ENCODE data around the gene CBLB. TPM values are rescaled to one million over a fixed set of nuclear protein-coding genes. Genes with fewer than 3 reads are reported as not detected.
A peak's percentile ranks its signal among the peaks of the same experiment; 100 is the strongest.

Gene CBLB
- total RNA-seq, 2 donors from 2014 or later = 20.2 to 34.5 TPM

GRCh38 chr3:105876780-105877327, 8.0 kb upstream of the CBLB start:
- no peaks in the 10 kb centered on the region for H3K27me3 ChIP-seq
- no peak for TF ChIP-seq CTCF (IDR thresholded peaks at IDR 0.05)
- no peak overlapping the region for H3K9ac ChIP-seq (ENCODE audit: low read depth in 2 of 2, low read length in 2 of 2)
- peak overlapping the region; percentile 35 for H3K27ac ChIP-seq
- no peak for DNase-seq
- no peaks in the 10 kb centered on the region for H3K4me1 ChIP-seq
- H3K4me3 ChIP-seq = no peak overlapping the region
- intact Hi-C loops (cut with DNase I) = no loop called here
- no peaks in the 10 kb centered on the region for H3K9me3 ChIP-seq
- no peaks in the 10 kb centered on the region for H3K36me3 ChIP-seq

DNA sequence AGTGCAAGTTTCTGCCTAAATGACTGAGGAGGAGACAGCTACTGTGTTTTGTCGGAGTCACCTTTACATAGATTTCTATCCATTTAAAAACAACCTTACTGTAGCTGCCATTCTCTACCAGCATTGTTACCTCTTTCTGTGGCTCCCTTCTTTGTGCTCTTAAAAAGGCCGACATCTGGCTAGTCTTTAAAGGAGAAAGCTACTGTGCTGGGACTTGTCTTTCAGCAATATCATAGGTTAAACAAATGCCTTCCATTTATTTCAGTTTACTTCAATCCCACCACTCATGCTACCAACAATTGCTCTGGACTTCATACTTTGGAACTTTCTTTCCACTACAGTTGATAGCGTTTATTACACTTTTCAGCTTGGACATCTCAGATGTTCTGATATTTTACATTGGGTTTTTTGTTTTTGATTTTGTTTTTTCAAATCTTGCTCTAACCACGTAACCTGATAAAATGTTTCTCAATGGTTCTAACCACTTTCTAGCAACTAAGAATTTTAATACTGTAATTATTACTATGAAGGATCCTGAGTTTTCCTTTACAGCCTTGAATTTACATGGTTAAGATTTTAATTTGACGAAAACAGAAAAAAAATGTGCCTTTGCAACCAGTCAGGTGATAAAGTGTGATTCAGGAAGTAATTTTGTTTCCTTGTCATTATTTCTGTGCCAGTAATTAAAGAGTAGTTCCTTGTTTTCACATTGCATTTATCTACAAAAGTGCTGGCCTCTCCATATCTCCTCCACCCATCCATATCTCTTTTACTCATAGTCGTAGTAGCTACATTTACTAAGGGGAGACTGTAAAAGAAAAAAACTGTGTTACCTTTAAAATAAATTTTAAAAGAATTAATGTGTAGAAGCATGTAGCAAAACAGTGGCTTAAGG, 1.3 kb upstream of the CBLB start:
- Histone ChIP-seq H3K27me3 (no peaks in the 10 kb centered on the region), H3K4me1 (no peaks in the 10 kb centered on the region), H3K9ac (ENCODE audit: low read depth in 2 of 2, low read length in 2 of 2) (peak overlapping the region in 1 of 2 donors; percentile 65), H3K4me3 (peak overlapping the region; percentile 94), H3K9me3 (no peaks in the 10 kb centered on the region), H3K27ac (peak overlapping the region; percentile 98), H3K36me3 (no peaks in the 10 kb centered on the region)
- TF ChIP-seq CTCF (IDR thresholded peaks at IDR 0.05) = no peak
- DNase-seq = no peak
- intact Hi-C loops (cut with DNase I) = loop anchor here (10.0 kb wide), 1 partner anchor 125 kb away; no protein-coding TSS in a partner anchor

GRCh38 chr3:105869531-105869833, 670 bp upstream of the CBLB start:
- intact Hi-C loops (cut with DNase I) = loop anchor here (10.0 kb wide), 1 partner anchor 125 kb away; no protein-coding TSS in a partner anchor
- TF ChIP-seq CTCF (IDR thresholded peaks at IDR 0.05) = no peak
- Histone ChIP-seq H3K36me3 (no peaks in the 10 kb centered on the region), H3K9me3 (no peaks in the 10 kb centered on the region), H3K4me1 (no peaks in the 10 kb centered on the region), H3K4me3 (peak overlapping the region; percentile 94), H3K27ac (peak overlapping the region; percentile 98), H3K9ac (ENCODE audit: low read depth in 2 of 2, low read length in 2 of 2) (peak overlapping the region in 1 of 2 donors; percentile 65), H3K27me3 (no peaks in the 10 kb centered on the region)
- DNase-seq = no peak

GRCh38 chr3:105868431-105868741, 426 bp downstream of the CBLB start:
- DNase-seq = peak; percentile 59
- intact Hi-C loops (cut with DNase I) = loop anchor here (10.0 kb wide), 1 partner anchor 124 kb away; no protein-coding TSS in a partner anchor
- no peaks in the 10 kb centered on the region for H3K9me3 ChIP-seq
- peak overlapping the region; percentile 94 for H3K4me3 ChIP-seq
- peak overlapping the region; percentile 87 to 97 for H3K9ac ChIP-seq (ENCODE audit: low read depth in 2 of 2, low read length in 2 of 2)
- TF ChIP-seq CTCF (IDR thresholded peaks at IDR 0.05) = no peak
- no peaks in the 10 kb centered on the region for H3K4me1 ChIP-seq
- H3K36me3 ChIP-seq = no peaks in the 10 kb centered on the region
- H3K27ac ChIP-seq = peak overlapping the region; percentile 98
- no peaks in the 10 kb centered on the region for H3K27me3 ChIP-seq

- H3K36me3 ChIP-seq = no peaks in the 10 kb centered on the region
- intact Hi-C loops (cut with DNase I) = loop anchor here (10.0 kb wide), 1 partner anchor 123 kb away; no protein-coding TSS in a partner anchor
- H3K27ac ChIP-seq = peak overlapping the region; percentile 98
- H3K27me3 ChIP-seq = no peaks in the 10 kb centered on the region
- H3K9ac ChIP-seq (ENCODE audit: low read depth in 2 of 2, low read length in 2 of 2) = peak overlapping the region; percentile 87 to 97
- H3K4me3 ChIP-seq = peak overlapping the region; percentile 94
- no peaks in the 10 kb centered on the region for H3K9me3 ChIP-seq
- no peaks in the 10 kb centered on the region for H3K4me1 ChIP-seq
- TF ChIP-seq CTCF (IDR thresholded peaks at IDR 0.05) = no peak
- DNase-seq = no peak
Observed at GRCh38 chr3:105867712-105868430, 941 bp downstream of the CBLB start.

Data from colonic mucosa (tissue), 4 donors.